Mucosa of gallbladder (tissue), 1 donor: ENCODE measurements around the gene KASH5. TPM values are rescaled to one million over a fixed set of nuclear protein-coding genes. Genes with fewer than 3 reads are reported as not detected.
"Not testable (repeated sequence)": the region's sequence is repeated elsewhere in the genome, so short reads cannot be mapped to it uniquely, and the experiment has no call there.

ENCODE experiments used
- DNase-seq: peaks from one replicate; pipeline ENCODE4 v3.0.0-alpha.2; 2020; ENCODE audit warnings: low spot score
- total RNA-seq: library from RNA; stranded (reverse); gene quantifications from one replicate; pipeline ENCODE4 v1.2.1, GENCODE V29; 2021
- donor health status: DM: no; HTN: no; CAD: no.

KASH5 gene
- total RNA-seq, 1 donor from 2014 or later, result not detected

DNA sequence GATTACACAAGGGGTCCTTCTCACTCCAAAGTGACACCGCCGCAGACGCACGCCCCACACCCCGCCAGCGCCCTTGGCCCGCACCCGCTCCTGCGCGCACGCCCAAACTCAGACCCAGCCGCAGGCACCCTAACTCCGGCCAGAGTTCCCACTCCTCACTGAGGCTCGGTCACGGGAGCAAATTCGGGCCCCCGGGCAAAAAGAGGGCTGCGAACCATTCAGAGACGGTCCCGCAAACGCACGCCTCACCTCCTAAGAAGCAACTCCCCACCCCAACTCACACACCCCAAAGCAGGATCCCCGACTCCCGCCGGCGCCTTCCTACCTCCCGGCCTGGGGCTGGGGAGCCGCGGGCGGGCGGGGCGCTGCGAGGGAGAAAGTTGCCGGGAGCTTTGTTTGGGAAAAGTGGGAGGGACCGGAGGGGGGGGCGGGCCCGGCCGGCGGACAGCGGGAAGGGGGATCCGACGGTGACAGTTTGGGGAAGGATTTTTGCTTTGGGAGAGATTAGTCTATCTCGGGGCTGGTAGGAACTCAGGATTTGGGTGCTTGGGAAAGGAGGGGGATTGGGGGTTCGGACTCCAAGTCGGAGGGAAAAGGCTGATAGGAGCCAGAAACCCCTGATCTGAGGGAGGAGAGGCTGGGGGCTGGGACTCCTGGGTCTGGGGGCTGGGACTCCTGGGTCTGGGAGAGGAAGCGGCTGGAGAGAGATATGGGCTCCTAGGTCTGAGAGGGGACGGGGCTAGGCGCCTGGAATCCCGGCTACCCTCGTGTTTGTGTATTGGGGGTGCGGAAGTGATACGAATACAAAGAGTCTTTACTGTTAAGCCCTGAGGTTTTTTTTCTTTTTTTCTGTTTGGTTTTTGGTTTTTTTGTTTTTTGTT, 25.8 kb upstream of the KASH5 start, which contains the start of gene TEAD2:
TEAD2 (minus strand) TSS at position 369 of the 881 bp plus-strand sequence. CDS start 2,341 bp downstream, outside the sequence.
- DNase-seq, result peak; percentile 54

GRCh38 chr19:49362929-49363267, 25.2 kb upstream of the KASH5 start:
- DNase-seq, result no peak

GRCh38 chr19:49363268-49364082, 24.6 kb upstream of the KASH5 start, which contains the start of gene DKKL1:
DKKL1 (plus strand) TSS chr19:49363877; CDS start chr19:49363999, 122 bp downstream.
- peak; percentile 97 for DNase-seq

GRCh38 chr19:49364083-49364737, 23.8 kb upstream of the KASH5 start:
- no peak for DNase-seq

GRCh38 chr19:49366110-49366509, 21.9 kb upstream of the KASH5 start:
- no peak for DNase-seq

DNA sequence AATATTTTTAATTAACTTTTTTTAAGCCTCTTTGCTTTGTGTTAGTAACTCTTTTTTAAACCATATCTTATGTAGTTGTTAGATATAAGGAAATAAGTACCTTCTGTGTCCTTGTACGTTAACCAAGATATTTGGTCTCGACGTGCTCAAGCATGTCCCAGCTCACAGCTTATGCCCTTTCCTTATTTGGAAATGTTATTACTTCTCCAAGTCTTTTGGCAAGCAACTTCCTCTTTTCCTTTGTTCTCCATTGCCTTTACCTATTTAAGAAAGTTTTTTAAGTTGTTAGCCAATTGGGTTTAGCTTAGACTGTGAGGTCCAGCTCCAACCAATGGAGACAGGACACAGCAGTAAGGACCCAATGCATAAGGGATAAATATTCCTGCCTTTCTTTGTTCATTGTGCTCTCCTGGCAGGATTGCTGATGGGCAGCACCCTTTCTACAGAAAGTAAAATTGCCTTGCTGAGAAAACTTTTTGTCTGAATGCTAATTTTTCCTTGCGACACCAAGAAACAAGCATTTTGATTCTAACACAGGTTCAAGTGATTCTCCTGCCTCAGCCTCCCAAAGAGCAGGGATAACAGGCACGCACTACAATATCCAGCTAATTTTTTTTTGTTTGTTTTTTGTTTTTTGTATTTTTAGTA, 19.2 kb upstream of the KASH5 start:
- no peak for DNase-seq

- no peak for DNase-seq
Observed at GRCh38 chr19:49371184-49371583, 16.9 kb upstream of the KASH5 start.

DNA sequence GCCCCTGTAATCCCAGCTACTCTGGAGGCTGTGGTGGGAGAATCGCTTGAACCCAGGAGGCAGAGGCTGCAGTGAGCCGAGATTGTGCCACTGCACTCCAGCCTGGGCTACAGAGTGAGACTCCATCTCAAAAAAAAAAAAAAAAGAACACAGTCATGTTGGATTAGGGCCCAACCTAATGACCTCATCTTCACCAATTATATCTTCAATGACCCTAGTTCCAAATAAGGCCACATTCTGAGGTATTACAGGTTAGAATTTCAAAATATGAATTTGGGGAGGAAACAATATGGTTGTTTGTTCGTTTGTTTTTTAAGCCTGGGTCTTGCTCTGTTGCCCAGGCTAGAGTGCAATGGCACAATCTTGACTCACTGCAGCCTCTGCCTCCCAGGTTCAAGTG, 14.9 kb upstream of the KASH5 start:
- not testable (repeated sequence) for DNase-seq

GRCh38 chr19:49374665-49375434, 13.2 kb upstream of the KASH5 start:
- no peak for DNase-seq

DNA sequence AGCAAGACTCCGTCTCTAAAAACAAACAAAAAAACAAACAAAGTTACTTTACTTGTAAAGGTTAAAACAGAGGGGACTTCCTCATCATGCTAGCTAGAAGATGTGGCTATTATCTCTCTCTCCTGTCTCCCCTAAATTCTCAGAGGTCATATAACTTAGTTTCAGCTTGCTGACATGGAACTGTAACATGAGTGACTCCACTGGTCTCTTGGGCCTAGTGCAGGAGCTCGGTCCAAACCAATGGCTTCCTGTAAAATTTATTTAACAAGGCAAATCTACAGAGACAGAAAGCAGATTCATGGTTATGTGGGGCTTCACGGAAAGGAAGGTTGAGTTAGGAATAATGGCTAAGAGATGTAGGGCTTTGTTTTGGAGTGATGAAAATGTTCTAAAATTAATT, 9.5 kb upstream of the KASH5 start:
- DNase-seq, result no peak

- DNase-seq, result no peak
Observed at GRCh38 chr19:49380391-49380790, 7.7 kb upstream of the KASH5 start.

- DNase-seq, result no peak
Observed at GRCh38 chr19:49382639-49383038, 5.4 kb upstream of the KASH5 start.

DNA sequence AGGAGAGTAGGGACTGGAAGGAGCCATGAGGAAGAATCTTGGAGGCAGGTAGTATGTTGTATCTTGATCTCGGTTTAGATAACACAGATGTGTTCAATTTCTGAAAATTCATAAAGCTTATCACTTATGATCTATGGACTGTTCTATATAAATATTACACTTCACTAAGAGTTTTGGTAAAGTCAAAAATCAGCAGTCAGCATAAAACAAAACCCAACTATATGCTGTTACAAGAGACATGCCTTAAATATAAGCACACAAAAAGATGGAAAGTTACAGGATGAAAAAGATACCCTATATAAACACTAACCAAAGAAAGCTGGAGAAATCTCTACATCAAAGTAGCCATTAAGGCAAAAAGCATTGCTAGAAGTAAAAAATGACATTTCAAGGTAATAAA, 4.5 kb upstream of the KASH5 start:
- no peak for DNase-seq

GRCh38 chr19:49389406-49389805, 1.4 kb downstream of the KASH5 start:
- DNase-seq, result no peak

DNA sequence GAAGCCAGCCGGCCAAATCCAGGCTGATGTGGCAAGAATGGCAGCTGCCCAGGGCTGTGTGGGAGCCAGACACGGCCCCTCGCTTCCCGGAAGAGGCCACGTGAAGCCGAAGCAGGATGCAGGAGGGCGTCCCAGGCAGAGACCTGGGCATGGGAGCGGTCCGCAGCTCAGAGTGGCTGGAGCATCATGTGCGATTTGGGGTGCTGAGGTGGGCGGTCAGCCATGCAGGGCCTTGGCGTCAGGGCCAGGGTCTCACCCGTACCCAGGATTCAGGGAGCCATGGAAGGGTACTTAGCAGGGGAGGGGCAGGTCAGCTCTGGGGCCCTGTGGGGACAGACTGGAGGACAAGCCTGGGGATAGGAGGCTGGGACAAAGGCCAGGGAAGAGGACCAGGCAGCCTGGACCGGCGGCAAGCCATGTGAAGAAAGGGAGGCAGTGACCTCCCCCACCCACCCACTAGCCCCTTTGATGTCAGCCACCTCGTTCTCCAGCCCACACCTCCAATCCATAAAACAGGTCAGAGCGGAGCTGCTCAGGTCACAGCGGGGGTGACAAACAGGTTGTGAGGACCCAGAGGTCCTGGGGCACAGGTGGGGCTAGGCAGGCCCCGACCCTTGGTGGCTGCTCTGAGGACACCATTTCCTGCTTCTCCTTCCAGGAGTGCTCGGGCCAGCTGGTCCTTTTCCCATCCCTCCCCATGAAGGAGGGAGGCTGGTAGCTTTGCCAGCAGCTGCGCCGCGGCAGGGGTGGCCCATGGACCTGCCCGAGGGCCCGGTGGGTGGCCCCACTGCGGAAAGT, 2.3 kb downstream of the KASH5 start:
- no peak for DNase-seq

DNA sequence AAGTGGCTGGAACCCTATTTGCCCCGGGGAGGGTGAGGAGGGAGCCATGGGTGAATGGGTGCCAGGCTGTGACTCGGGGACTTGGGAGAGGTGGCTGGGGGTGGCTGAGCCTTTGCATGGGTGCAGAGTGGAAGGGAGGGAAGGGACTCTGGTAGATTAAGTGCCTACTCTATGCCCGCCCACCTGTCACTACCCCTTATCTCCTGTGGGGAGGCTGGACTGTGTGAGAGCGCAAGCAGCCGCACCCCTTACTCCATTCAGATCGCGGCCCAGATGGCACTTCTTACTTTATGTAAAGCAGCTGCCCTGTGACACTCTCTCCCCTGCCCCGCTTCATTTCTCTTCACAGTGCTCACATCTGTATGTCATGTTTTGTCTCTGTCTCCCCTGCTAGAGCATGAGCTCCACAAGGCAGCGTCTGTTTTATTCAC, 2.9 kb downstream of the KASH5 start:
- no peak for DNase-seq

GRCh38 chr19:49391581-49392399, 3.7 kb downstream of the KASH5 start:
- peak; percentile 76 for DNase-seq

- DNase-seq, result no peak
Observed at GRCh38 chr19:49393881-49394280, 5.8 kb downstream of the KASH5 start.
